GM11168 (cell line): Measurements from ENCODE around the gene TUBGCP4.

Source experiments
- in situ Hi-C: fragments of 300-500 bp; cut with MboI; formaldehyde crosslinking; loops from one replicate; pipeline ENCODE4 v1.12.0; 2022; ENCODE audit warnings: low sequenced_read_pairs; ENCODE audit not compliant: unreplicated experiment

TUBGCP4 gene

DNA sequence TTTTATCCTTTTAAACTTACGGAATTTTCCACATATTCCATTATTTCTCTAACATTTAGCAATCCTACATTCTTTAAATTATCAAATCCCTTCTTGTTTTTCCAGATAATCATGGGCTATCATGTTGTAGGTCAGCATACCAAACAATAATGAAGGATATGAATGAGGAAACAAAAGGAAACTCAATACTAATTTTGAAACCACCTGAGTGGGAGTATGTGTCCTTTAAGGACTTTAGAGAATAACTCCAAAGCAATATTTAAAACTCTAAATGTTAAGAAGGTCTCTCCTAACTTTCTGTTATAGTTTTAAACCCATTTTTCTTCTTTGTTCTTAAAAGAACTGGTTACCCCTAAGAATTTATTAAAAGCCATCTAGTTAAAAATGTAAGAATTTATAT is 79.1 kb downstream of the TUBGCP4 start:
- in situ Hi-C loops = no loop called here
